HL-60 (cell line): ENCODE results near the gene SUPT3H.

Experiments used
- GABPA ChIP-seq: IDR thresholded peaks from 2 replicates; pipeline ENCODE4 v1.6.1; 2012; ENCODE audit warnings: low read depth
- POLR2AphosphoS5 ChIP-seq: IDR thresholded peaks from 2 replicates; pipeline ENCODE4 v1.6.1; 2012; ENCODE audit warnings: low read depth
- REST ChIP-seq: IDR thresholded peaks from 2 replicates; pipeline ENCODE4 v1.6.1; 2012; ENCODE audit warnings: low read depth; ENCODE audit not compliant: insufficient replicate concordance
- SPI1 ChIP-seq: IDR thresholded peaks from 2 replicates; pipeline ENCODE4 v1.6.1; 2012; ENCODE audit warnings: low read depth, mild to moderate bottlenecking, borderline replicate concordance
- TF ChIP-seq, protein P1 (sequence below): IDR thresholded peaks from one replicate; pipeline ENCODE4 v1.5.1; 2011; ENCODE audit warnings: low read length, control low read depth, inconsistent platforms; ENCODE audit not compliant: insufficient read depth

- no peak for TF ChIP-seq REST
- TF ChIP-seq, protein P1, sequence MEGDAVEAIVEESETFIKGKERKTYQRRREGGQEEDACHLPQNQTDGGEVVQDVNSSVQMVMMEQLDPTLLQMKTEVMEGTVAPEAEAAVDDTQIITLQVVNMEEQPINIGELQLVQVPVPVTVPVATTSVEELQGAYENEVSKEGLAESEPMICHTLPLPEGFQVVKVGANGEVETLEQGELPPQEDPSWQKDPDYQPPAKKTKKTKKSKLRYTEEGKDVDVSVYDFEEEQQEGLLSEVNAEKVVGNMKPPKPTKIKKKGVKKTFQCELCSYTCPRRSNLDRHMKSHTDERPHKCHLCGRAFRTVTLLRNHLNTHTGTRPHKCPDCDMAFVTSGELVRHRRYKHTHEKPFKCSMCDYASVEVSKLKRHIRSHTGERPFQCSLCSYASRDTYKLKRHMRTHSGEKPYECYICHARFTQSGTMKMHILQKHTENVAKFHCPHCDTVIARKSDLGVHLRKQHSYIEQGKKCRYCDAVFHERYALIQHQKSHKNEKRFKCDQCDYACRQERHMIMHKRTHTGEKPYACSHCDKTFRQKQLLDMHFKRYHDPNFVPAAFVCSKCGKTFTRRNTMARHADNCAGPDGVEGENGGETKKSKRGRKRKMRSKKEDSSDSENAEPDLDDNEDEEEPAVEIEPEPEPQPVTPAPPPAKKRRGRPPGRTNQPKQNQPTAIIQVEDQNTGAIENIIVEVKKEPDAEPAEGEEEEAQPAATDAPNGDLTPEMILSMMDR, result no peak
- no peak for TF ChIP-seq POLR2AphosphoS5
- TF ChIP-seq SPI1, result no peak
- no peak for TF ChIP-seq GABPA
Measured at GRCh38 chr6:45426251-45426650, 48.5 kb upstream of the SUPT3H start.
